Neural progenitor cell (in vitro differentiated cells): Measurements from ENCODE around the gene NR4A3.

Experiments used
- CTCF ChIP-seq: fragments of 200-600 bp; sonication (generic); IDR thresholded peaks from 2 replicates; pipeline ENCODE4 v1.5.1; 2017; ENCODE audit warnings: antibody characterized with exemption, mild to moderate bottlenecking
- EZH2 ChIP-seq: fragments of 200-600 bp; sonication (generic); IDR thresholded peaks from 2 replicates; pipeline ENCODE4 v1.6.1; 2017; ENCODE audit warnings: antibody characterized with exemption, mild to moderate bottlenecking, moderate library complexity

GRCh38 chr9:99832558-99832864, 10.8 kb downstream of the NR4A3 start:
- no peak for TF ChIP-seq CTCF
- no peak for TF ChIP-seq EZH2
